DND-41 (cell line): ENCODE measurements around the gene ART4.

Experiments
- CTCF ChIP-seq: IDR thresholded peaks from 2 replicates; pipeline ENCODE4 v1.5.1; 2012; ENCODE audit warnings: borderline replicate concordance, low read length, moderate library complexity, mild to moderate bottlenecking; ENCODE audit not compliant: poor library complexity, severe bottlenecking; ENCODE audit errors: extremely low read depth
- EZH2 ChIP-seq: IDR thresholded peaks from 3 replicates; pipeline ENCODE4 v1.6.1; 2012; ENCODE audit warnings: borderline replicate concordance, low read depth, mild to moderate bottlenecking, moderate library complexity, low read length, inconsistent platforms; ENCODE audit not compliant: severe bottlenecking

- TF ChIP-seq CTCF = no peak
- TF ChIP-seq EZH2 = no peak
These were observed 36.1 kb upstream of the ART4 start for GRCh38 chr12:14879222-14879933.
